UCSD-AML1 (cell line): Measurements from ENCODE around the gene CATSPERZ.
A peak's percentile ranks its signal among the peaks of the same experiment; 100 is the strongest.

Experiments used
- DNase-seq: peaks from one replicate; lab custom pipeline; 2025; ENCODE audit not compliant: unreplicated experiment; lab: John Stamatoyannopoulos, UW

The CATSPERZ gene

GRCh38 chr11:64263947-64264317, 36.2 kb upstream of the CATSPERZ start:
- DNase-seq = no peak

DNA sequence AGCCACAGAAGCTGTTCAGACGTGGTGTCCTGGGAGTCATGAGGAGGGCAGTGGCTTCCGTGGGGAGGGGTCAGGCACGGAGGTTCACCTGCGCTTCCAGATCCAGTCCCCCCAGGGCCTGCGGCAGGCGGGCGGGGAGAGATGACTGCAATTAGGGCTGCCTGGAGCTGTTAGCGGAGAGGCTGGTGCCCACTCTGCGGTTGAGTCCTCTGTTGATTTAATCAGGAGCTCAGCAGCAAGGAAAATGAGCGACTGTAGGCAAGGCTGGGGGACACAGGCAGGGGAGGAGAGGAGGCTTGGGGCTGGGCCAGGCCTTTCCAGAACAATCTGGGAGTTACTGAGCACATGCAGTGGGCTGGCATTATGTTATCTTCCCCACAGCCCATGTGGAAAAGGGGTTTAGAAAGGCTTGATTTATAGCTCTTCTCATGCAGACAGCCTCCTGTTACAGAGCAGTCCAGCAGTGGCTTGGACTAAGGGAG, 35.7 kb upstream of the CATSPERZ start:
- DNase-seq = no peak

DNA sequence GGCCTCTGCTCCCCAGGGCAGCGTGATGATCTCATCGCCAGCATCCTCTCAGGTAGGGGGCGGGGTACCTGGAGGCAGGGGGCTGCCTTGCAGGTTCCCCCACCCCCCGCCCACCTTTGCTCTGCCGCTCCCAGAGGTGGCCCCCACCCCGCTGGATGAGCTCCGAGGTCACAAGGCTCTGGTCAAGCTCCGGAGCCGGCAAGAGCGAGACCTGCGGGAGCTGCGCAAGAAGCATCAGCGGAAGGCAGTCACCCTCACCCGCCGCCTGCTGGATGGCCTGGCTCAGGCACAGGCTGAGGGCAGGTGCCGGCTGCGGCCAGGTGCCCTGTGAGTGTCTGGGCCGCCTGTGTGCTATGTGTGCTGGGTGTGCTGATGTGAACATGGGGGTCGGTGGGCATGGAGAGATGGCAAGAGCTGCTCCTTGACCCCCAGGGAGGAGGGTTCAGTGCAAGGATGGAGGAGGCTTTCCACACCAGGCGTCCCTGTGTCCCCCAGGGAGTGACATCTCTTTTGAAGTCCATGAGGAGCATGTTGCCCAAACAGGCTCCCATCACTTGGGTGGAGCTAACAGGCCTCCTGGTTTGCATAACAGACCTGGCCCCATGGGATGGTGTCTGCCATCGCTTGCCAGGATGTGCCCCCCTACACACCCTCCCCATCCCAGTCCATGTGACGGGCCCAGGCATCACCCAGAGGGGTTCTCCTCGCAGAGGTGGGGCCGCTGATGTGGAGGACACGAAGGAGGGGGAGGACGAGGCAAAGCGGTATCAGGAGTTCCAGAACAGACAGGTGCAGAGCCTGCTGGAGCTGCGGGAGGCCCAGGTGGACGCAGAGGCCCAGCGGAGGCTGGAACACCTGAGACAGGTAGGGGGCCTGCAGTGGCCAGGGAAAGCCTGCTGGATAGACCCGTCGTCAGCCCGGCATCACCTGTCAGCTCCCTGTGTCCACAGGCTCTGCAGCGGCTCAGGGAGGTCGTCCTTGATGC, 34.7 kb upstream of the CATSPERZ start:
- no peak for DNase-seq

GRCh38 chr11:64266339-64266738, 33.8 kb upstream of the CATSPERZ start:
- no peak for DNase-seq

DNA sequence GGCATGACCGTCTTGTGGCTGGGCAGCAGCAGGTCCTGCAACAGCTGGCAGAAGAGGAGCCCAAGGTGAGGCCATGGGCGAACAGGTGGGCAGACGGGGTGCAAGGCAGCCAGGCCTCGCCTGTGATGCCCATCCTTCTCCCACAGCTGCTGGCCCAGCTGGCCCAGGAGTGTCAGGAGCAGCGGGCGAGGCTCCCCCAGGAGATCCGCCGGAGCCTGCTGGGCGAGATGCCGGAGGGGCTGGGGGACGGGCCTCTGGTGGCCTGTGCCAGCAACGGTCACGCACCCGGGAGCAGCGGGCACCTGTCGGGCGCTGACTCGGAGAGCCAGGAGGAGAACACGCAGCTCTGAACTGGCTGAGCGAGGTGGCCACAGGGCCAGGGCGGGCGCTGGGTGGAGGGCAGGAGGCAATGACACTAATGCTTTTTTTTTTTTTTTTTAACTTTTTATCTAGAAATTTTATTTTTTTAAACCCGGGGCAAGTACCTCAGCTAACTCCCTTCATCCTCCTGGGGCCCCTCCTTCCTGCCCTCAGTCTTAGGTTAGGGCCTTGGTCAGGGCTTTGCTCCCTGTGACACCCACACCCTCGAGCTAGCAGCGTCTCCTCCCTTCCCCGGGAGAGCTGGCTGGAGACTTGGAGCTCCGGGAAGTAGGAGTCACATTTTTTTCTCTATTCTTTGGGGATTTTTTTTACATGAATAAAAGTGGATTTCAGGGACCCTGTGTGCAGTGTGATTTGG, 32.8 kb upstream of the CATSPERZ start:
- no peak for DNase-seq

DNA sequence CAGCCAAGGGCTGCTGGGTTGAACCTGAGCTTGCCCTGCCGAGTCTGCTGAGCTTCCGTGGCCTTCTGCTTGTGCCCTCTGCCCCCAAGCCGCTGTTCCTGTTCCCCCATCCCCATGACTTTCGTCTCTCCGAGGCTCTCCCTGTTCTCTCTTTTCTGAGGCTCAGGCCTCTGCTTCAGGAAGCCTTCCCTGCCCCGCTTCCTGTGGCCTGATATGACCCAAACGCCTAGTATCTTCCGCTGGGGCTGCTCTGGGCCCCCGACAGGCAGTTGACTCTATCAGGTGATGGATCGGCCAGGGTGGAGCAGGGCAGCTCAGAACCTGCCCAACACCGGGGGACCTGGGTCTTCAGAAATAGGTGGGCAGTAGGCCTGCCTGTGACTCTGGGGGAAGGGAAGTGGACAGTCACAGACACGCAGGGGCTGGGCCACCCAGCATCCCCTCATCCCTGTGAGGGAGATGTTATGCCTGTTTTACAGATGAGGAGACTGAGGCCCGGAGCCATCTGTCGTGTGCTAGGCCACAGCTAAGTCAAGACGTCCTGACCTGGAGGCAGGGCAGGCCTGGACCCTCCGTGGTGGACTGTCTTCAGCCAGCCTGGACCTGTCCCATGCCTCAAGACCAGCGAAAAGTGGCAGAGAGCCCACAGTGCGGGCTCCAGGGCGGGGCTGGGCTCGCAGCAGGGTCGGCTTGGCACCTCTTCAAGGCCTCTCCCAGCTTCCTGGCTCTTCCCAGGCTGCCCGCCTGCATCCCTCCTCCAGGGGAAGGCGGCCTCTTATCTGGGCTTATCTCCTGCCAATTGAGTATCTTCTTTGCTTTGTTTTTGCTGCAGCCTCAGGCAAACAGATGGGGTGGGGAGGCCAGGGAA, 31.9 kb upstream of the CATSPERZ start:
- peak; percentile 72 for DNase-seq

- DNase-seq = peak; percentile 79
Measured at GRCh38 chr11:64268893-64269539, 31.1 kb upstream of the CATSPERZ start.

- peak; percentile 99 for DNase-seq
Measured at GRCh38 chr11:64269540-64270220, 30.5 kb upstream of the CATSPERZ start.

- DNase-seq = no peak
Measured at GRCh38 chr11:64275031-64275800, 24.9 kb upstream of the CATSPERZ start.

DNA sequence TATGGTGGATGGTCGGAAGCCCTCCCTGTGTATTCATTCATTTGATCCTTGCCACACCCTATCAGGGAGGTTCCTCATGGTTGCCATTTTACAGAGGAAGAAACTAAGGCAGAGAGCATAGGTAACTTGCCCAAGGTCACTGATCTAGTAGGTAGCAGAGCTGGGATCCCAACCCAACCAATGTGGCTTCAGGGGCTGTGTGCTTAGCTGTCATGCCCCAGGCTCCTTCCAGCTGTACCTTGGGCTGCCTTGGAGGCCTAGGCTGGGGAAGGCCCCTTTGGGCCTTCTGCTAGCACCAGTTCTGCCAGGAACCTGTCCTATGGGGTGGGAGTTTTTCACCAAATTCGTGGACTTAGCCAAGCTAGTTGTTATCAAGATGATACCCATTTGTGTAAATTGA, 24.3 kb upstream of the CATSPERZ start:
- no peak for DNase-seq

DNA sequence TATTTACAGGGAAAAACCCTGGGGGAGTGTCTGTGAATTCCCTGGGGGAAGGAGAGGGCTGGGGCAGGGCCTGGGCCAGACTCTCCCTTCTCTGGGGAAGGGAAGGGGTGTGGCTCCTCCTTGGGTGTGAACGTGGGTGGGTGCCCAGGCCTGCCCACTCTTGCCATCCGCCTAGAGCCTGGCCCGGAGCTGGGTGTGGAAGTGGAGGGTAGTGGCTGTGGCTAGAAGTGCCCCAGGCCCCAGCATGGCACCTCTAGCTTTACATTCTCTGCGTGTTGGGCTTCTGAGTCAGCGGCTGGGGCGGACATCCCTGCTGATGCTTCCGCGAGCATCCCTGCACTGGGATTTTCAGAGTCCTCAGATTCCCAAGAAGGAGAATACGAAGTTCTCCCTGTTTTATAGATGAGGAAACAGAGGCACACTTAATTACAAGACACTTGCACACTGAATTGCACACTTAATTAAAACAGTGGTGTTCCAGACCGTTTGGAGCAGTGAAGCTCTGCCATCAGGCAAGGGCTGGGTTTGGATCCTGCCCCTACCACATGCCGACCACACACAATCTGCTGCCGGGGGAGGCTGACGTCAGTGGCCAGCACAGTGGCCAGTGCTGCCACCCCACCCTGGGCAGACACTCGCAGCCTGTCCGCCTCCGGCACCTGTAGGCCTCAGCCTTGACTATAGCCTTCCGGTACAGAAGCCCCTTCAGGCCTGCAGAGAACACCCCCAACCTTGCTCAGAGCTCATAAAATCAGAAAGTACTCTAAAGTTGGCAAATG, 23.3 kb upstream of the CATSPERZ start:
- no peak for DNase-seq

GRCh38 chr11:64278576-64279190, 21.5 kb upstream of the CATSPERZ start:
- DNase-seq = no peak

DNA sequence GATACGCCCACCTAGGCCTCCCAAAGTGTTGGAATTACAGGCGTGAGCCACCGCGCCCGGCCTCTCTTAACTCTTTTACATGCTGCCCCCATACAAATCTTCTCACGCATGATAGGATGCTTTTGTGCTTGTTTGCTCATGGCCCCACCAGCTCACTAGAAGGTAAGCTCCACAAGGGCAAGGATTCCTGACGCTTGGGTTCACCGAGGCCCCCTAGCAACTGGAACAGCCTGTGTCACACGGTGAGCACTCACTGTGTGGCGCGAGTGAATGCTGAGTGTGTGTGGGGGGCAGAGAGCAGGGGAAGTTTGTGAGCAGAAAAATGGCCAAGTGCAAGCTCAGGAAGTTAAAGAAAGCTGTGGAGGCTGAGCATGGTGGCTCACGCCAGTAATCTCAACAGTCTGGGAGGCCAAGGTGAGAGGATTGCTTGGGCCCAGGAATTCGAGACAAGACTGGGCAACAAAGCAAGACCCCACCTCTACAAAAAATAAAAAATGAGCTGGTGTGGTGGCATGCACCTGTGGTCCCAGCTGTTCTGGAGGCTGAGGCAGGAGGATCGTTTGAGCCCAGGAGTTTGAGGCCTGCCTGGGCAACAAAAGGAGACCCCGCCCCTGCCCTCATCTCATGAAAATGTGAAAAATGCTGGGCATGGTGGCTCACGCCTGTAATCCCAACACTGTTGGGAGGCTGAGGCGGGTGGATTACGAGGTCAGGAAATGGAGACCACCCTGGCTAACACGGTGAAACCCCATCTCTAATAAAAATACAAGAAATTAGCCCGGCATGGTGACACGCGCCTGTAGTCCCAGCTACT, 18.0 kb upstream of the CATSPERZ start:
- no peak for DNase-seq

DNA sequence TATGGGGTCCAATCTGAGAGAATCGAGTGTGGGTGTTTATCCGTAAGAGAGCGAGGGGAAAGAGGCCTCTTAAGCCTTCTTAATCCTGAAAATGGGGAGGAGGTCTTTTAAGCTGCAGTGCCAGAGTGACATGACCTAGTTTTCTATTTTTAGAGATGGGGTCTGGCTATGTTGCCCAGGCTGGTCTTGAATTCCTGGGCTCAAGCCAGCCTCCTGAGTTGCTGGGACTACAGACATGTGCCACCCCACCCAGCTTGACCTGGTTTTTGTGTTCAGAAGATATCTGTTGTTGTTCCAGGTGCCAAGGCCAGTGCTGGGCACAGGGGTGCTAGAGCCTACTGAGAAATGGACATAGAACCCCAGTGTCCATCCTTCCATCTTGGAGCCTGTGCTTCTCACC, 17.1 kb upstream of the CATSPERZ start:
- no peak for DNase-seq

GRCh38 chr11:64284048-64284961, 15.9 kb upstream of the CATSPERZ start, which contains the start of gene BAD:
TSS of gene BAD (minus strand) at chr11:64284665. CDS start at chr11:64284368, 297 bp downstream.
- peak; percentile 93 for DNase-seq
